GM20431 (cell line): ENCODE measurements around the gene GSS.

Experiments used
- in situ Hi-C: fragments of 300-500 bp; cut with MseI, MboI; formaldehyde crosslinking; loops from one replicate; pipeline ENCODE4 v1.15.0; 2020; ENCODE audit warnings: low sequenced_read_pairs; ENCODE audit not compliant: unreplicated experiment

The GSS gene

GRCh38 chr20:34994509-34995131, 39.0 kb upstream of the GSS start:
- in situ Hi-C loops: no loop called here

DNA sequence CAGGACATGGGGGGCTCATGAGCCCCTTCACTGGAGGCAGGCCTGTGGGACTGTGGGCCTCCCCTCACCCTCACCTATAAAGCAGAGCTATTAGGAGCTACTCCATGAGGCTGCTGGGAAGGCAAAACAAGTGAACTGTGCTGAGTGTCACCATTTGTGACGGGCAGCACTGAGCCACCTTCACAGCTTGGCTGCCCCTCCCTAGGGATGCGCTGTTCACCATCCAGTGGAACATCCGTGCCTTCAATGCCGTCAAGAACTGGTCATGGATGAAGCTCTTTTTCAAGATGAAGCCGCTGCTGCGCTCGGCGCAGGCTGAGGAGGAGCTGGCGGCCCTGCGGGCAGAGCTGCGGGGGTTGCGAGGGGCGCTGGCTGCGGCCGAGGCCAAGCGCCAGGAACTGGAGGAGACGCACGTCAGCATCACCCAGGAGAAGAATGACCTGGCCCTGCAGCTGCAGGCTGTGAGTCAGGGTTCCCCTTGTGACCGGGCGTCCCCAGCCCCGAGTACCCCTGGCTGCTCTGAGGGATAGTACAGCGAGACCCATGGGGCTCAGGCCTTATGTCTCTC, 38.4 kb upstream of the GSS start:
- in situ Hi-C loops: no loop called here

- in situ Hi-C loops: no loop called here
Observed at GRCh38 chr20:34992751-34993417, 37.3 kb upstream of the GSS start.

- in situ Hi-C loops: no loop called here
Observed at GRCh38 chr20:34990661-34991214, 35.1 kb upstream of the GSS start.

DNA sequence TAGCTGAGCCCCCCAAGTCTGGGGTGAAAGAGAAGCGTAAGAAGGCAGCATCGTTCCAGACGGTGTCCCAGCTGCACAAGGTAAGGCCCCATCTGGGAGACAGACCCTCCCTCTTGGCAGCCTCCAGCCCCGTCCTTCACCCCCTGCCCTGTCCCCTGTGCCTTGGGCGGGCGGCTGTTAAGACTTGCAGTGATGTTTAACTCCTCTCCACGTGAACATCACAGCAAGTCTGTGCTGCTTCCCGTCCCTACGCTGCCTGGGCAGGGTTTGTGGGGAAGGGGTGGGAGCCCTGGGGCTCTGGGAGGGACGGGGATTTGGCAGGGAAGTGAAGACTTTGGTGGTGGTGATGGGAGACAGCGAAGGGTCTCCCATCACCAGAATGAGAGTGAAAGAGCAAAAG, 34.6 kb upstream of the GSS start:
- in situ Hi-C loops: no loop called here

DNA sequence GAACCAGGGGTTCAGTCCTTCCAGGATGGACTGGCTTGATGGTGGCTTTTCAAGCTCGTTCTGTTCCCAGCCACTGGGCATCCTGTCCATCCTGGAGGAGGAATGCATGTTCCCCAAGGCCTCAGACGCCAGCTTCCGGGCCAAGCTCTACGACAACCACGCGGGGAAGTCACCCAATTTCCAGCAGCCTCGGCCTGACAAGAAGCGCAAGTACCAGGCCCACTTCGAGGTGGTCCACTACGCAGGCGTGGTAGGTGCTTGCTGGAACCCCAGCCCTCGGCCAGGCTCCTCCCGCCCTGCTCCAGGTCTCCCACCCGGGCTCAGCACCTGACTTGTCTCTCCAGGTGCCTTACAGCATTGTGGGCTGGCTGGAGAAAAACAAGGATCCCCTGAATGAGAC, 34.1 kb upstream of the GSS start:
- in situ Hi-C loops: no loop called here

GRCh38 chr20:34989118-34989517, 33.5 kb upstream of the GSS start:
- in situ Hi-C loops: no loop called here

DNA sequence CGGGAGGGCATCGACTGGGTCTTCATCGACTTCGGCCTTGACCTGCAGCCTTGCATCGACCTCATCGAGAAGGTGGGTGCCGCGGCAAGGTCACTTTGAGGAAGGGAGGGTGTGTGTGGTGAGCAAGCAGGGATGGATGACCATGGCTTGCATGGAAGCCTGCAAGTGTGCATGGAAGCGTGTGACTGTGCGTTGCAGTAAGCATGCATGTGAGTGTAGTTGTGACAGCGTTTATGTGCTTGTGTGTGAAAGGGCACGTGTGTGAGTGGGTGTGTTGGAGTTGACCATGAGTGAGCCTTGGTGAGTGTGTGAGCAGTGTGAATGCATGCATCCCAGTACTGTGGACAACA, 32.6 kb upstream of the GSS start:
- in situ Hi-C loops: no loop called here

DNA sequence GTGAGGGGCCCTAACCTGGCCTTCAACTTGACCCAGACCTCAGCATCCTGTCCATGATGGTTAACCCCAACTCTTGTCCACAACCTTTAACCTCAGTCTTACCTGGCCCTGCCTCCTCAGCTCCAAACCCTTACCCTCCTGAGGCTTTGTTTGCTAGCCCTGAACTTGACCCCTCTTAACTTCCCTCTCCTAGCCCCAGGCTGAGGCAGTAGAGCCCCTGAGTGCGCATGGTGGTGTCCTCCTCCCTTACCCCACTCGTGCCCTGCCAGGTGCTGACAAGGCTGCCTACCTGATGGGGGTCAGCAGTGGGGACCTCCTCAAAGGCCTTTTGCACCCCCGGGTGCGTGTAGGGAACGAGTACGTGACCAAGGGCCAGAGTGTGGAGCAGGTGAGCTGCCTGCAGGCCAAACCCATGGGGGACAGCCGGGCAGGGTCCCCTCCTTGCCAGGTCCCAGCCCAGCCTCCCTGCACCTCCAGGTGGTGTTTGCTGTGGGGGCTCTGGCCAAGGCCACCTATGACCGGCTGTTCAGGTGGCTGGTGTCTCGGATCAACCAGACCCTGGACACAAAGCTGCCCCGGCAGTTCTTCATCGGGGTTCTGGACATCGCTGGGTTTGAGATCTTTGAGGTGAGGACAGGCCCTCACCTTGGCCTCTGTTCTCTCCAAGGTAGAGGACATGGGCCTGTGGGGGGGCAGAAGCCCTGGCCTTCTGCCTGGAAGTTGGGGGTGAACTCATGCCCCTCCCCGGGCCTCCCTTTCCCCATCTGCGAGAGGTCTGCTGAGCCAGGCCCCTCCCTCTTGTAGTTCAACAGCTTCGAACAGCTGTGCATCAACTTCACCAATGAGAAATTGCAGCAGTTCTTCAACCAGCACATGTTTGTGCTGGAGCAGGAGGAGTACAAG, 31.9 kb upstream of the GSS start:
- in situ Hi-C loops: no loop called here

- in situ Hi-C loops: no loop called here
Observed at GRCh38 chr20:34986311-34987287, 31.0 kb upstream of the GSS start.

DNA sequence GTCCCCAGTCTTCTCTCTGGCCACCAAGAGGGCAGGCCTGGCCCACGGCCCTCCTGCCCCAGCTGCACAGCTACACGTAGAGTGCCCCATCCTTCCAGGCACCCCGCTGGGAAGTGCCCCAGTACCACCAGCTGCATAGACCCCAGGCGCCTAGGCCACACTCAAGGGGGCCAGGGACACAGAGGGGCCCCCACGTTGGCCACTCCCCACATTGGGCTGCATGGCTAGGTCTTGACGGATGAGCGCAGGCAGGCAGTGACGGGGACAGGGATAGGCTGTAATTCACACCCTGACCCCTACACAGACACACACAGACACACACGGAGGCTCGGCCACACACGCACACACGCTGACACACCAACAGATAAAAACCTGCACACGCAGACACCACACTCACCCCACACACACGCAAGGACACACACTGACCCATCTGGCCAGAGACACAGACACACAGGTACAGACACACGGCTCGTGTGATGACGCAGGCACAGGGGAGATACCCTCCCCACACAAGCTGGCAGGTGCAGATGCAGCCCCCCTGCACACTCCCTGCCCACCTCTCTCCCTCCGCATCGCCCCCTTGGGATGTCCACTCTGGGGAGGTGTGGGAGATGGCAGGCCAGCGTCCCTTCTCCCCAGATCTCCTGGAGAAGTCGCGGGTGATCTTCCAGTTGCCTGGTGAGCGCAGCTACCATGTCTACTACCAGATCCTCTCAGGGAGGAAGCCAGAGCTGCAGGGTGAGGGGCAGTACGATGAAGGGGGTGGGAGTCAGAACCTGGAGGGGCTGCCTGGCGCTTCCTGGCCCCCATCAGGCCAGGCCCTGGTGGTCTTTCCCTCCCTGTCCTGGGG, 30.1 kb upstream of the GSS start:
- in situ Hi-C loops: no loop called here

- in situ Hi-C loops: no loop called here
Observed at GRCh38 chr20:34984756-34985261, 29.2 kb upstream of the GSS start.

- in situ Hi-C loops: no loop called here
Observed at GRCh38 chr20:34983995-34984735, 28.6 kb upstream of the GSS start.

DNA sequence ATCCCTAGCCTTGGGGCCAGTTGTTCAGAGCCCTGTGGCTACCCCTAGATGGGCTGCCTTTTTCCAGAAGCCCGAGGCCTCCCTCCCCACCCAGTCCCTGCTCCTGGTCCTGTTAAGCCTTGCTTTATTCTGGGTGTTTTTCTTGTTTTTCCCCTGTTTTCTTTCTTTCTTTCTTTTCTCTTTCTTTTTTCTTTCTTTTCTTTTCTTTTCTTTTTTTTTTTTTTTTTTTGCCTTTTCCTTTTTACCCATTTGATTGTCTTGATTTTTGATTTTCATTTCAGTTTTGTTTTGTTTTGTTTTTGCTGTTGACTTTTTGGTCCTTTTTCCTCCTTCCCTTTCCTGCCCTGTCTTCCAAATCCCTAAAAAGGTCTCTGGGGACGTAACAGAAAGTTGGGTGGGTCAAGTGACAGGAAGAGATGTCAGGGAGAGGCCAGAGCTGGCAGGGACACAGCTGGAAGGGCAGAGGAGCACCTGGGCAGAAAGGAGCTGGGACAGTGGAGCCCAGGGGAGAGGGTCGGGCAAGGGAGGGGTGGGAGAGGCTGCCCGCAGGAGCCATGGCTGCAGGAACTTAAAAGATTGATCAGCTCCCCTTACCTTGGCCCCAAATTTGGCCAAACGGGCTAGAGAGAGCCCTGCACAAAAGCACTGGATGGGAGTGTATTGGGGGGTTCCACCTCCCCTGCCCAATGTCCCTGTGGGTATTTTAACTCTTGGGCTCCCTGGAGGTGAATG, 27.6 kb upstream of the GSS start:
- in situ Hi-C loops: no loop called here

- in situ Hi-C loops: no loop called here
Observed at GRCh38 chr20:34982270-34983088, 26.9 kb upstream of the GSS start.

- in situ Hi-C loops: no loop called here
Observed at GRCh38 chr20:34980543-34981233, 25.1 kb upstream of the GSS start.
